Activated CD8-positive, alpha-beta memory T cell treated with anti-CD3 and anti-CD28 coated beads, Interleukin-2, amount 10 ng/mL, durations not matched to agents 7 days and 5 days (primary cell): ENCODE measurements around the gene ADAMTSL5. TPM values are rescaled to one million over a fixed set of nuclear protein-coding genes. Genes with fewer than 3 reads are reported as not detected.
"Not testable (repeated sequence)": the region's sequence is repeated elsewhere in the genome, so short reads cannot be mapped to it uniquely, and the experiment has no call there.

ENCODE experiments used
- ATAC-seq: fragments of 150-1000 bp; cut with Tn5 transposase; one replicate; pipeline ENCODE4 v1.10.0; 2021; ENCODE audit warnings: moderate library complexity
- CTCF ChIA-PET: fragments of 350-600 bp; sonication (Branson Sonifier 250); formaldehyde crosslinking; loops from one replicate; lab custom pipeline; 2021; ENCODE audit warnings: antibody characterized with exemption; lab: Charles Lee
- DNase-seq: peaks from one replicate; pipeline ENCODE4 v3.0.0-alpha.2; 2020
- H3K27ac Mint-ChIP-seq: one replicate; pipeline ENCODE4 v1.8.0; 2021; ENCODE audit warnings: mild to moderate bottlenecking, mixed read lengths
- H3K27me3 Mint-ChIP-seq: one replicate; pipeline ENCODE4 v1.8.0; 2021; ENCODE audit warnings: mixed read lengths
- H3K36me3 Mint-ChIP-seq: one replicate; pipeline ENCODE4 v1.8.0; 2021; ENCODE audit warnings: mild to moderate bottlenecking, mixed read lengths
- H3K4me1 Mint-ChIP-seq: one replicate; pipeline ENCODE4 v1.8.0; 2021; ENCODE audit warnings: mixed read lengths
- H3K4me3 Mint-ChIP-seq: one replicate; pipeline ENCODE4 v1.8.0; 2021; ENCODE audit warnings: mild to moderate bottlenecking, moderate library complexity, mixed read lengths
- H3K9me3 Mint-ChIP-seq: one replicate; pipeline ENCODE4 v1.8.0; 2022; ENCODE audit warnings: low read depth, mixed read lengths
- total RNA-seq, 2 experiments: library from RNA; stranded (reverse); gene quantifications; one replicate each; pipeline ENCODE4 v1.2.3, GENCODE V29; 2021

The ADAMTSL5 gene
- total RNA-seq, 2 experiments from 2014 or later = 0.91 to 1.2 TPM

GRCh38 chr19:1526066-1526778, 13.4 kb upstream of the ADAMTSL5 start:
- Mint-ChIP-seq H3K36me3 (no peaks in the 10 kb centered on the region), H3K4me1 (peaks cover 4% of the 10 kb centered on the region), H3K9me3 (no peaks in the 10 kb centered on the region), H3K4me3 (no peak overlapping the region), H3K27me3 (peaks cover 24% of the 10 kb centered on the region), H3K27ac (no peak overlapping the region)
- DNase-seq (no peak), ATAC-seq (no peak)
- CTCF ChIA-PET = interaction anchor here (0.6 kb wide), 1 partner anchor 614 kb away, joined by 3 read pairs; no protein-coding TSS in a partner anchor

- Mint-ChIP-seq H3K4me3 (no peak overlapping the region), H3K27ac (no peak overlapping the region), H3K9me3 (no peaks in the 10 kb centered on the region), H3K4me1 (peaks cover 4% of the 10 kb centered on the region), H3K27me3 (peaks cover 24% of the 10 kb centered on the region), H3K36me3 (no peaks in the 10 kb centered on the region)
- ATAC-seq (no peak), DNase-seq (no peak)
- CTCF ChIA-PET = no interaction called here
Observed at GRCh38 chr19:1525343-1525742, 12.5 kb upstream of the ADAMTSL5 start.

GRCh38 chr19:1524972-1525325, 12.1 kb upstream of the ADAMTSL5 start:
- ATAC-seq (no peak), DNase-seq (no peak)
- Mint-ChIP-seq H3K27me3 (peaks cover 24% of the 10 kb centered on the region), H3K4me1 (peaks cover 4% of the 10 kb centered on the region), H3K9me3 (no peaks in the 10 kb centered on the region), H3K27ac (no peak overlapping the region), H3K36me3 (no peaks in the 10 kb centered on the region), H3K4me3 (no peak overlapping the region)
- CTCF ChIA-PET = no interaction called here

GRCh38 chr19:1524287-1524971, 11.6 kb upstream of the ADAMTSL5 start:
- CTCF ChIA-PET = interaction anchor here (0.6 kb wide), 1 partner anchor 700 kb away, joined by 3 read pairs; no protein-coding TSS in a partner anchor
- no peak overlapping the region for H3K27ac Mint-ChIP-seq
- no peak overlapping the region for H3K4me3 Mint-ChIP-seq
- ATAC-seq (no peak), DNase-seq (no peak)
- peaks cover 24% of the 10 kb centered on the region for H3K27me3 Mint-ChIP-seq
- H3K36me3 Mint-ChIP-seq = no peaks in the 10 kb centered on the region
- H3K4me1 Mint-ChIP-seq = peaks cover 4% of the 10 kb centered on the region
- no peaks in the 10 kb centered on the region for H3K9me3 Mint-ChIP-seq

GRCh38 chr19:1523412-1524286, 10.8 kb upstream of the ADAMTSL5 start, which contains the start of gene PLK5:
TSS of gene PLK5 (plus strand) at chr19:1524077. CDS start at chr19:1526997, 2,920 bp downstream.
- no peak within 1 kb of the TSS for H3K27ac Mint-ChIP-seq
- CTCF ChIA-PET = interaction anchor here (0.6 to 1.0 kb wide), 2 partner anchors 23 to 699 kb away, joined by 3 to 4 read pairs; no protein-coding TSS in a partner anchor
- ATAC-seq (no peak), DNase-seq (no peak)
- H3K4me3 Mint-ChIP-seq = no peak within 1 kb of the TSS
- peaks cover 24% of the 10 kb centered on the region for H3K27me3 Mint-ChIP-seq
- H3K9me3 Mint-ChIP-seq = no peaks in the 10 kb centered on the region
- peaks cover 4% of the 10 kb centered on the region for H3K4me1 Mint-ChIP-seq
- H3K36me3 Mint-ChIP-seq = no peaks in the 10 kb centered on the region

- Mint-ChIP-seq H3K27ac (no peak overlapping the region), H3K4me3 (no peak overlapping the region), H3K36me3 (no peaks in the 10 kb centered on the region), H3K27me3 (peaks cover 24% of the 10 kb centered on the region), H3K4me1 (peaks cover 4% of the 10 kb centered on the region), H3K9me3 (no peaks in the 10 kb centered on the region)
- DNase-seq (no peak), ATAC-seq (no peak)
- CTCF ChIA-PET = interaction anchor here (1.0 kb wide), 1 partner anchor 24 kb away, joined by 4 read pairs; no protein-coding TSS in a partner anchor
Observed at GRCh38 chr19:1522838-1523237, 10.0 kb upstream of the ADAMTSL5 start.

- ATAC-seq = no peak
- DNase-seq = no peak
- peaks cover 4% of the 10 kb centered on the region for H3K4me1 Mint-ChIP-seq
- no peak overlapping the region for H3K4me3 Mint-ChIP-seq
- no peak overlapping the region for H3K27ac Mint-ChIP-seq
- no peaks in the 10 kb centered on the region for H3K36me3 Mint-ChIP-seq
- H3K9me3 Mint-ChIP-seq = no peaks in the 10 kb centered on the region
- CTCF ChIA-PET = interaction anchor here (0.6 kb wide), 1 partner anchor 10 kb away, joined by 3 read pairs; no protein-coding TSS in a partner anchor
- peaks cover 24% of the 10 kb centered on the region for H3K27me3 Mint-ChIP-seq
Observed at GRCh38 chr19:1522061-1522460, 9.2 kb upstream of the ADAMTSL5 start.

- ATAC-seq (no peak), DNase-seq (no peak)
- Mint-ChIP-seq H3K4me3 (no peak overlapping the region), H3K27me3 (peaks cover 24% of the 10 kb centered on the region), H3K4me1 (peaks cover 4% of the 10 kb centered on the region), H3K36me3 (no peaks in the 10 kb centered on the region), H3K9me3 (no peaks in the 10 kb centered on the region), H3K27ac (no peak overlapping the region)
- CTCF ChIA-PET = no interaction called here
Observed at GRCh38 chr19:1521636-1522035, 8.8 kb upstream of the ADAMTSL5 start.

GRCh38 chr19:1520203-1520780, 7.5 kb upstream of the ADAMTSL5 start:
- CTCF ChIA-PET = interaction anchor here (0.8 kb wide), 1 partner anchor 26 kb away, joined by 3 read pairs; no protein-coding TSS in a partner anchor
- no peak overlapping the region for H3K27ac Mint-ChIP-seq
- no peak for ATAC-seq
- peaks cover 4% of the 10 kb centered on the region for H3K4me1 Mint-ChIP-seq
- H3K27me3 Mint-ChIP-seq = peaks cover 19% of the 10 kb centered on the region
- no peaks in the 10 kb centered on the region for H3K9me3 Mint-ChIP-seq
- DNase-seq = no peak
- H3K36me3 Mint-ChIP-seq = no peaks in the 10 kb centered on the region
- H3K4me3 Mint-ChIP-seq = no peak overlapping the region

GRCh38 chr19:1519802-1520201, 7.0 kb upstream of the ADAMTSL5 start:
- not testable (repeated sequence) for DNase-seq, H3K4me1 Mint-ChIP-seq, H3K9me3 Mint-ChIP-seq, H3K36me3 Mint-ChIP-seq, H3K27ac Mint-ChIP-seq, ATAC-seq, H3K4me3 Mint-ChIP-seq
- peaks cover 16% of the 10 kb centered on the region for H3K27me3 Mint-ChIP-seq
- CTCF ChIA-PET = interaction anchor here (0.8 kb wide), 1 partner anchor 26 kb away, joined by 3 read pairs; no protein-coding TSS in a partner anchor

GRCh38 chr19:1518471-1518870, 5.7 kb upstream of the ADAMTSL5 start:
- no peaks in the 10 kb centered on the region for H3K36me3 Mint-ChIP-seq
- no peaks in the 10 kb centered on the region for H3K9me3 Mint-ChIP-seq
- ATAC-seq = no peak
- H3K27me3 Mint-ChIP-seq = peaks cover 9% of the 10 kb centered on the region
- H3K4me3 Mint-ChIP-seq = no peak overlapping the region
- CTCF ChIA-PET = no interaction called here
- no peaks in the 10 kb centered on the region for H3K4me1 Mint-ChIP-seq
- no peak overlapping the region for H3K27ac Mint-ChIP-seq
- DNase-seq = no peak

- Mint-ChIP-seq H3K4me3 (no peak overlapping the region), H3K4me1 (peaks cover 2% of the 10 kb centered on the region)
- ATAC-seq = no peak
Observed at GRCh38 chr19:1516395-1516753, 3.6 kb upstream of the ADAMTSL5 start.

More at GRCh38 chr19:1516395-1516753, 3.6 kb upstream of the ADAMTSL5 start:
- no peak overlapping the region for H3K27ac Mint-ChIP-seq
- no peak for DNase-seq
- CTCF ChIA-PET = no interaction called here
- H3K27me3 Mint-ChIP-seq = peaks cover 5% of the 10 kb centered on the region
- H3K9me3 Mint-ChIP-seq = no peaks in the 10 kb centered on the region
- no peaks in the 10 kb centered on the region for H3K36me3 Mint-ChIP-seq
